ENCODE results near the gene NEDD1. TPM values are rescaled to one million over a fixed set of nuclear protein-coding genes. Genes with fewer than 3 reads are reported as not detected.

The NEDD1 gene
- total RNA-seq, 1 experiment from 2014 or later = 17.2 TPM

DNA sequence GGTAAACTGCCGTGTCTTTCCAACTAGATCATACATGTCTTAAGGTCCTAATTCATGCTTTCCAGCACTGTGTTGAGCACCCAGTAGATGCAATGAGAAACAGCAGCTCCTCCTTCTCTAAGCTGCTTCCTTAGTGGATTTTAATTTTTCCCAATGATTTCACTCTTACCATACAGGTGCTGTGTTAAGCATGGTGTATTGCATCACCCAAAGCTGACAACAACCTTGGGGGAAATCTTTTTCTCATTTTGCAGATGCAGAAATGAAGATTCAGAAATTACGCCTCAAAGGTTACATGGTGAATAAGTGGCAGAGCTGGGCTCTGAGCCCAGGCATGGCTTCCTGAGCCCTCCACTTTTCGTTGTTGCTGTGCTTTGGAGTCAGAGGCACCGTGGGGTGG lies 75.6 kb downstream of the NEDD1 start:
- H3K9me3 ChIP-seq (ENCODE audit: control insufficient read depth, low read depth, low read length) = no peaks in the 10 kb centered on the region
- TF ChIP-seq, protein P1, sequence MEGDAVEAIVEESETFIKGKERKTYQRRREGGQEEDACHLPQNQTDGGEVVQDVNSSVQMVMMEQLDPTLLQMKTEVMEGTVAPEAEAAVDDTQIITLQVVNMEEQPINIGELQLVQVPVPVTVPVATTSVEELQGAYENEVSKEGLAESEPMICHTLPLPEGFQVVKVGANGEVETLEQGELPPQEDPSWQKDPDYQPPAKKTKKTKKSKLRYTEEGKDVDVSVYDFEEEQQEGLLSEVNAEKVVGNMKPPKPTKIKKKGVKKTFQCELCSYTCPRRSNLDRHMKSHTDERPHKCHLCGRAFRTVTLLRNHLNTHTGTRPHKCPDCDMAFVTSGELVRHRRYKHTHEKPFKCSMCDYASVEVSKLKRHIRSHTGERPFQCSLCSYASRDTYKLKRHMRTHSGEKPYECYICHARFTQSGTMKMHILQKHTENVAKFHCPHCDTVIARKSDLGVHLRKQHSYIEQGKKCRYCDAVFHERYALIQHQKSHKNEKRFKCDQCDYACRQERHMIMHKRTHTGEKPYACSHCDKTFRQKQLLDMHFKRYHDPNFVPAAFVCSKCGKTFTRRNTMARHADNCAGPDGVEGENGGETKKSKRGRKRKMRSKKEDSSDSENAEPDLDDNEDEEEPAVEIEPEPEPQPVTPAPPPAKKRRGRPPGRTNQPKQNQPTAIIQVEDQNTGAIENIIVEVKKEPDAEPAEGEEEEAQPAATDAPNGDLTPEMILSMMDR (conservative IDR thresholded peaks at IDR 0.05) = no peak
- Mint-ChIP-seq H3K27ac (no peak overlapping the region), H3K4me1 (peaks cover 30 to 31% of the 10 kb centered on the region in 2 experiments), H3K4me3 (no peak overlapping the region), H3K27me3 (ENCODE audit: low read depth) (peaks cover 5% of the 10 kb centered on the region; the same call in 1 of the 2 replicates), H3K9me3 (no peaks in the 10 kb centered on the region), H3K36me3 (ENCODE audit: insufficient read depth in 1 of 3, low read depth in 3 of 3) (no peaks in the 10 kb centered on the region; a peak in 1 of 7 replicates)
- no CpG with 5 or more reads among the region's 4 CpGs for WGBS (ENCODE audit: extremely low coverage, insufficient read length, low lambda C conversion rate)
- H4K5ac ChIP-seq (ENCODE audit: insufficient read length, low read depth, low read length) = no peak overlapping the region
- no peaks in the 10 kb centered on the region; the same call in 1 of the 2 replicates for H3K4me1 ChIP-seq (ENCODE audit: insufficient read depth, low read length)
- no peak overlapping the region for H4K91ac ChIP-seq (ENCODE audit: insufficient read length, low read depth, low read length)
- H3K23me2 ChIP-seq (ENCODE audit: insufficient read length, low read depth, low read length, poor library complexity, severe bottlenecking) = peaks cover 7% of the 10 kb centered on the region
- H2BK120ac ChIP-seq (ENCODE audit: low read depth, low read length, poor library complexity, severe bottlenecking) = no peak overlapping the region
- H3K56ac ChIP-seq (ENCODE audit: insufficient read length, low read depth, low read length) = no peak overlapping the region
- H3K79me2 ChIP-seq (ENCODE audit: insufficient read depth, low read length) = no peaks in the 10 kb centered on the region
- H3K4me2 ChIP-seq (ENCODE audit: insufficient read depth, insufficient read length, low read length) = no peak overlapping the region
- no peak overlapping the region for H3K18ac ChIP-seq (ENCODE audit: insufficient read length, low read depth, low read length)
- no peak overlapping the region for H2AK5ac ChIP-seq (ENCODE audit: insufficient read length, low read length)
- H2AFZ ChIP-seq (ENCODE audit: low read length) = no peak overlapping the region
- no peak overlapping the region for H2BK15ac ChIP-seq (ENCODE audit: low read depth, low read length)
- H3K23ac ChIP-seq (ENCODE audit: insufficient read length, low read depth, low read length) = no peak overlapping the region
- no peak overlapping the region for H3K14ac ChIP-seq (ENCODE audit: insufficient read depth, low read length)
- H2BK12ac ChIP-seq (ENCODE audit: insufficient read length, low read depth, low read length) = no peak overlapping the region
- no peaks in the 10 kb centered on the region for H3K27me3 ChIP-seq (ENCODE audit: insufficient read depth, low read length)
- no peak overlapping the region for H3K4ac ChIP-seq (ENCODE audit: low read depth, low read length)
- no peak overlapping the region for H3T11ph ChIP-seq (ENCODE audit: low read length)
- no peak overlapping the region for H3K27ac ChIP-seq (ENCODE audit: insufficient read length, low read depth, low read length)
- no peak for DNase-seq
- no peaks in the 10 kb centered on the region for H4K20me1 ChIP-seq (ENCODE audit: control insufficient read depth, insufficient read depth, insufficient read length)
- H2BK20ac ChIP-seq (ENCODE audit: low read depth, low read length, poor library complexity, severe bottlenecking) = no peak overlapping the region
- no peak overlapping the region for H3K9ac ChIP-seq (ENCODE audit: extremely low read depth, insufficient read length, low read length)
- no peak overlapping the region for H2BK5ac ChIP-seq (ENCODE audit: insufficient read length, low read length)
- H4K8ac ChIP-seq (replicated peaks; ENCODE audit: insufficient read length, low read depth, low read length) = no peak overlapping the region
- no peaks in the 10 kb centered on the region for H3K79me1 ChIP-seq (ENCODE audit: insufficient read depth, low read depth, low read length, poor library complexity, severe bottlenecking)

Data from H9 (cell line).